Measurements from ENCODE around the gene NFS1.
"Not testable (repeated sequence)": the region's sequence is repeated elsewhere in the genome, so short reads cannot be mapped to it uniquely, and the experiment has no call there.

NFS1 gene

DNA sequence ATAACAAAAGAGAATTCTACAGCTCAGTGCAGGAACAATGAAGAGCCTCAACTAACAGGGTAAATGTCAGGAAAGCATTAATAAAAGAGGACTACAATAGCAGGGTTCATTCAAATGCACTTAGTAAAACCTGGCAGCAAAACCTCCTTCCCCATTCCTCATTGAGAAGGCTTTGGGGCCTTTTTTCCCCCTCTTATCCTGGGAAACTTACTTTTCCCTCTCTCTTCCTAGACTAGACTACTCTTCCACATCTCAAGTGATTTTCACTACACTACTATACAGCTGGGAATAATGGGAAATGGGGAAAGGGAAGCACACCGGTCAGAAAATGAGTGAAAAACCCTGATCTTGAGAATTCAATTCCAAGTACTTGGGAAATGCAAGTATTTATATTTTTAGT, 10.1 kb upstream of the NFS1 start:
- DNase-seq (ENCODE audit: low read depth): no peak

DNA sequence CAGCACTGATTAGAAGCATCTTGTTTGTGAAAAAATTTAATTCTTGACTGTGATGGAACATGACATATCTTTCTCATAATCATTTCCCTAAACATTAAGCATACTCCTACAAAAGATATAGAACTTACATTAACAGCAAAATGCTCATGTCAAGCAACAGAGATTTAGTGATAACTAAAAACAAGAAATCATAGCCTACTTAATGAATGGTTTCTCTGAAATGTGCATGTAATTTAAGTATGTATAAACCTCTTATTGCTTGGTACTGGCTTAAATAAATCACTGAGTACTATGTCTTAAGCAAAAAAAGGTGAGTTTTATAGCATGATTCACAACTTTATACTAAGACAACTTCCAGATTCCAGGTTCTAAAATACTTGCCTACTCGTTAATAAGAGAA, 9.3 kb upstream of the NFS1 start:
- no peak for DNase-seq (ENCODE audit: low read depth)

DNA sequence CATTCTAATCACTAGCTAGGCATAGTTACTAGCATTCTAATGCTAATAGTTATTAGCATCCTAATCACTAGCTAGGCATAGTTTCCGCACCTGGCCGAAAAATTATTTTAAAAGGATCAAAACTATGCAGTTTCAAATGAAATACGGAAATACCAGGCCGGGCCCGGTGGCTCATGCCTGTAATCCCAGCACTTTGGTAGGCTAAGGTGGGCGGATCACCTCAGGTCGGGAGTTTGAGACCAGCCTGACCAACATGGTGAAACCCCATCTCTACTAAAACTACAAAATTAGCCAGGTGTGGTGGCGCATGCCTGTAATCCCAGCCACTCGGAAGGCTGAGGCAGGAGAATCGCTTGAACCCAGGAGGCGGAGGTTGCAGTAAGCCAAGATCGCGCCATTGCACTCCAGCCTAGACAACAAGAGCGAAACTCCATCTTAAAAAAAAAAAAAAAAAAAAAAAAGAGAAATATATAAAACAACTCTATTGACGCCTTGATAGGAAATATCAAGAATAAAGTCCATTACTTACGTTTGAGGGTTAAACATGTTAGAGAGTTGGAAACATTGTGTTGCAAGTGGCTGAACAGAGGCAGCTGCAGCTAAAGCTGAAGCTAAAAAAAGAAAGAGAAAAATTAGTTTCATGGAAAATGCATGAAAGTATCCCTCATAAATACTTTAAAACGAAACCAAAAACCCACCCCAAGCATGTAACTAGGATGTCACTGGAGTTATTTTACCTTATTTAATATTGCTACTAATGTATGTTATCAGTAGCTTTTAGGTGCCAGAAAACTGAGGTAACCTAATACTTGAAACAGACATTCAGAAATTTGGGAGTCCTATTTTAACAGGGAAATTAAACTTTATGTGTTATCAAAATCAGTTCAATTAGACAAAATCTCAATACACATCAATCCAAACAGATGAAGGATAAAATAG, 7.7 kb upstream of the NFS1 start:
- DNase-seq (ENCODE audit: low read depth): not testable (repeated sequence)

DNA sequence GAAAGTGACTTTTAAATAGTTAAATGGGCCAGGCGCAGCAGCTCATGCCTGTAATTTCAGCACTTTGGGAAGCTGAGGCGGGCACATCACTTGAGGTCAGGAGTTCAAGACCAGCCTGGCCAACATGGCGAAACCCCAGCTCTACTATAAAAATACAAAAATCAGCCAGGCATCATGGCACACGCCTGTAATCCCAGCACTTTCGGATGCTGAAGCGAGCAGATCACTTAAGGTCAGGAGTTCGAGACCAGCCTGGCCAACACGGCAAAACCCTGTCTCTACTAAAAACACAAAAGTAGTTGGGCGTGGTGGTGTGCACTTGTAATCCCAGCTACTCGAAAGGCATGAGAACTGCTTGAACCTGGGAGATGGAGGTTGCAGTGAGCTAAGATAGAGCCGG, 6.7 kb upstream of the NFS1 start:
- not testable (repeated sequence) for DNase-seq (ENCODE audit: low read depth)

DNA sequence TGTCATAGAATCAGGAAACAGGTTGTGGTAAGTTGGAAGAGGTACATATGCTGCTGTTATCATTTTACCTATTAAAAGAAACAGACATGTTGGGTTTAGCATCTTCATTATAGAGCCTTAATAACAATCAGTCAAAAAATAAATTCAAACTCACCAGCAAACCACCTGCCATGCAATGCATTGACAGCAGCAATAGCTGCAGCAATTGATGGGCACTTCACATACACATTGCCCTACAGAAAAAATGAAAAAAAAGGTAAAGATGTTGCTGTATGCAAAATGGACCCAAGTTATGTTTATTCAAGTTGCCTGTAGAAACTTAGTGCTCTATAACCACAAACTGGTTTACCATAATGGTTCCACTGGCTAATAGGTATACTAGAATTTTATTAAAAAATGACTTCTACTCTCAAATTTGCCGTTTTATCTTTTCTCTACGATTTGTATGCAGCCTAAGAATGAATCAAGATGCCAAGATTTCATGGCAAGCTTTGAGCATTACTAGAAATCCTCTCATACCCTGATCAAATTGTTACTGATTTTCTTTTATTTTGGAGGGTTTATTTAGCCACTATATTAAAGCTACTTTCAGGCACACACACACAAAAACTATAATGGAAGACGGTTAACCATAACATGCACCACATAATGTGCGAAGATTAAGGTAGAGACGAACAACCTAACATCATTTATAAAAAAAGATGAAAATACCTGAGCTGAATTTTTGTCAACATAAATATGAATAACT, 5.5 kb upstream of the NFS1 start:
- no peak for DNase-seq (ENCODE audit: low read depth)

DNA sequence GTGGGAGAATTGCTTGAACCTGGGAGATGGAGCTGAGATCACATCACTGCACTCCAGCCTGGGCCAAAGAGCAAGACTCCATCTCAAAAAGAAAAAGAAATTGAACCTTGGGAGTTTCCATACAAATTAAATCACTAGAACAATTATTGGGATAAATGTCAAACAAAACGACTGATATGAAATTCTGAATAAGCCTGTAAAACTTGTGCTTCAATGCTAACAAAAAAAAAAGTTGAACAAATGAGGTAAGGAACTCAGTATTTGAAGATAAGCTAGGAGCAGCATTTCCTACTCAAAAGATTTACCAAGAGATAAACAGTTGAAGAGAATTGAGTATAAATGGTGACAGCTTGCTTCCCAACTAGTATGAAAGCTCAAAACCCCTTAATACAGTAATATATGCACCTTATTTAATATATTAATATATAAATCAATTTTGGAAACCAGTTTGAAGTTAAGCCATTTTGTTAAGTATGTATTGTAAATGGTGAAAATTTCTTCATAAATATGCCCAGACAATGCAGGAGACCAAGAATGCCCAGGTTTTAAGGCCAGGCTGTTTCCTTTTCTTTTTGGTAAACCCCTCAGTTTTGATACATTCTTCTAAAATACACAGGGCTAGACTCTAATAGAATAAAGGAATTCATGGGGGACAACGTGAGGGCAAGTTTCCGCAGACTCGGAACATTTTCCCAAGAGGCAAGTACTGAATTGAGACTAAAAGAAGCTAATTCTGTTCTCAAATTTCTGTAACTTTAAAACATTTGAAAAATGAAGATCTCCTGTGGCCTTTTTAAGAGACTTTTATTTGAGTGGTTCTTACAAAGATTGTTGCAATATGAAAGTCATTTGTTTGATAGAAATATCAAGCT, 3.9 kb upstream of the NFS1 start:
- DNase-seq (ENCODE audit: low read depth): no peak

DNA sequence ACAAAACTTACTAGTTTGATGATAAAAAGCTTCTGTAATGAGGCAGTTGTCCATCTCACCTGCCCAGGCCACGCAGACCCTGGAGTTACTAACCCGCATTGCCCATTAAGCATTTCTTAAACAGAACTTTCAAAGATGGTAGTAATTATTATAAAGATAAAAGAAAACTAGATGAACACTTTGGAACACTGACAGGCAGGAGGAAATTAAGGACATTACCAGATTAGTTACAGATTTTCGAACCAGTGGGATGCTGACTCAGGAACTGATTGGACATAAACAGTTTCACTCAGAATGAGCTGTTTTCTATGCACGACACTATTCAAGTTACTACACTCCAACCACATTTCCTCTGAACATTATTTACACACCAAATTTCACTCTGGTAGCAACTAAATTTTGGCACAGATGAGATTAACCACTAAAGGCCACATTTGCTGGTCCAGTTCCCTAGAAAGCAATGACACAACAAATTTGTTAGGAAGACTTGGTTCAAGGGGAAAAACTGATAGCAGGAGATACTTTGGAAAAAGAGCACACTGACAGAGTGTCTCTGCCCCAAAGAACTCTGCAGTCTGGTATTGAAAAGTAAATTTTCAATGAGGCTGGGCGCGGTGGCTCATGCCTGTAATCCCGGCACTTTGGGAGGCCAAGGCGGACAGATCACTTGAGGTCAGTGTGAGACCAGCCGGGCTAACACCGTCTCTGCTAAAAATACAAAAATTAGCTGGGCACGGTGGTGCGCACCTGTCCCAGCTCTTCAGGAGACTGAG, 3.1 kb upstream of the NFS1 start:
- peak; percentile 77 for DNase-seq (ENCODE audit: low read depth)

DNA sequence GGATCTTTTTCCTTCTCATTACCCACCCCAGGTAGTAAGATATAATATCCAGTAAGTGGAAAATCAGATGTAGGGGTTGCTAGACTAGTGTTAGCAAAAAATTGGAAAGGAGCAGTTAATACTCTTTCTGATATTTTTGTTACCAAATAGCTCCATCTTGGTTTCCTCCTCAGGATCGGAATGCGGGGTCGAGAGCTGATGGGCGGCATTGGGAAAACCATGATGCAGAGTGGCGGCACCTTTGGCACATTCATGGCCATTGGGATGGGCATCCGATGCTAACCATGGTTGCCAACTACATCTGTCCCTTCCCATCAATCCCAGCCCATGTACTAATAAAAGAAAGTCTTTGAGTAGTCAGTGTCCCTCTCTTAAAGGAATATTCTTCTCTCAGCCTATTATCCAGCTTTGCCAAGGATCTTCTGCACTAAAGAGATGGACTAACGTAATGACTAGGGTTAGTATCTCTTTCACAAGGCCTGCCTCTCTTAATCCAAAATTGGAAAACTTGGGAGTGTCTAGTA, 1.5 kb upstream of the NFS1 start:
- DNase-seq (ENCODE audit: low read depth): no peak

DNA sequence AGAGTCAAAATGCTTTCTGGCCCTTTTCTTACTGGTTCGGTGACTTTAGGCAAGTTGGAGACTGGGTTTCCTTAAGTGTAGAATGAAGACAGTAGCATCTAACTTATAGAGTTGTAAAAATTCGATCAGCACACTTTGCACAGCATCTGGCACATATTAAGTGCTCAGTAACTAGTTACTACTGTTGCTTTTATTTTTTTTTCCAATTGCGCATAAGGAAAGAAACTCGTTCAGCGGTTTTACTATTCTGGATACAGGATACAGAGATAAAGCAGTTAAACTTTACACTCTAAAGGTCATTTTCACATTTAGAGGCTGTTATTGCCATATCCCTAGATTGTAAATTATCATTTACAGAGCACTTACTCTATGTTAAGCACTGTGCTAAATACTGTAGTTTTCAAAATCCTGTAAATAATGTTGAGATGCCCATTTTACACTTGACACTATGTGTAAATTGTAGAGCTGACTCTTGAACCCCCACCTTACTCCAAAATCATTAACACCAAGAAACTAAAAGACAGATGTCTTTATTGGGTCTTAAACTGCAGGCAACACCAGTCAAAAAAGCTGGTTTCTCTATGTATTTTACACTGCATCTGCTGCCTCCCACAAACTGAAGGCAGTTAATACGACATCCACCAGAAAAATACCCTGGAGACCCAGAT, 939 bp upstream of the NFS1 start:
- no peak for DNase-seq (ENCODE audit: low read depth)

DNA sequence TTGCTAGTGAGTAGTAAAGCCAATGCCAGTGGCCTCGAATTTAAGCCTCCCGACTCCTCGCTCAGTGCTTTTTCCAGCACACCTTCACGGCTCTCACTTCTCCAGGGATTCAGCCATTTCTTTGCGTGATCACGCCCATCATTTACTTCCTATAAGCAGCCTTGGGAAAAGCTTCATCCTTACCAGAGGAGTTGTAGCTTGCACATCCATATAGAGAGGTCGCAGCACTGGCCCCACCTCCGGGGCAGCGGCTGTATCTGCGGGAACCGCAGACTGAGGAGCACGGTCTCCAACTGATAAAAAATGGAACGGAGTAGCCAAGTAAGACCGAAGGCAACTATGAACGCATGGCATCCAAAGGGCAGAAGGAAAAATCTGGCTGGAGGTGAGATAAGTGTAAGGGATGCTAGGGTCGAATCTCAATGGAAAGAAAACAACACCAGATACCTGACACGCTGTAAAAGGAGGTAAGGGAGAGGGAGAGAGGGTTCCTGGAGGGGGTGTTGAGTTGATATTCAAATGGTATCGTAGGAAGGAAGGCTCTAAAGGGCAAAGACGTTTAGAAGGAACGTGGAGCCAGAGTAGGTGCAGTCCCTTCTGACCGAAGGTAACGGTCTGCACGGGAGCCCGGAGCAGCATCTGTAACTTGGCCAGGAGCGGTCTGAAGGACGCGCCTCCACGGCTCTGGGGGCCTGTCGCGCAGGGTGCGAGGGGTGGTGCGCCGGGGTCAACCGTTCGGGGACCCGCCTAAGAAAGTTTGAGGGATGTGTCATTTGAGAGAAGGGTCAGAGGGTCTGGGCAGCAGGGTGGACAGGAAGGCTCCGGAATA, 640 bp downstream of the NFS1 start:
- no peak for DNase-seq (ENCODE audit: low read depth)

DNA sequence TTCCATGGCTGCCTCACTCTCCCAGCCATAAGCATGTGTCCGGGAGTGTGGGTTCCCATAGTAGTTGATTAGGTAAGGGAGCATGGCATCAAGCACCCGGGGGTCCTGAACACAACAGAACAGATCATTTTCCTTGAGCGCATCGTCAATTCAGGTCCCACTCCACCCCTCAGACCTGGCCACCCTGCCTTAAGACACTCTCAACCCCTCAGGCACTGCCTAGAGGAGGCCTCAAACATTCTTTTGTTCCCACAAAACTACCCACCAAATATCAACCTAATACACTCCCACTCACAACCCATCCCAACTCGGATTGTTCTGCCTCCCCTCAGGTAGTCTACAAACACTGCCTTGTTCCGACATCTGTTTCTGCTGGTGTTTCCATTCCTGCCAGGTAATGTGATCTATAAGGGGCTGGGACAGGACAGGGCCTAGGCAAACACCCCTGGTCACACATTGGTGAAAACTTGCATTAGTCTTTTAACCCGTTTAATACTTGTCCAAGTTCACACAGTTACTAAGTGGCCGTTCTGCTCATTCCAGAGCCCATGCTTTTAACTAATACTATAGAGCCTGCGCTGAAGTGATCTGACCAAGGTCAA, 1.4 kb downstream of the NFS1 start:
- no peak for DNase-seq (ENCODE audit: low read depth)

DNA sequence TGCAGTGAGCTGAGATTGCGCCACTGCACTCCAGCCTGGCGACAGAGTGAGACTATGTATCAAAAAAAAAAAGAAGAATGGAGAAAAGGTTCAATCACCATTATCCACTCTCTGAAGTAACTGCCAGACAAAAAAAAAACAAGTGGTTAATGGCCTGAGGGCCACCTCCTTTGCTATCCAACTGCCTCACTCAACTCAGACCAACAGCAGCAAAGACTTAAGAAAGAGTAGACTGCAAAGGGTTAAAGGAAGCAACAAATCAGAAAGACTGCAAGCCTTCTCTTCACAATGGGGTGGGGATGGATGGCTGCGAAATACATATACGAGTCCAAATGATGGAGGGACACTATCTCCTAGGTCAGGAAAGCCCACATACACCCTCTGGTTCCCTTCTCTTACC, 3.2 kb downstream of the NFS1 start:
- no peak for DNase-seq (ENCODE audit: low read depth)

DNA sequence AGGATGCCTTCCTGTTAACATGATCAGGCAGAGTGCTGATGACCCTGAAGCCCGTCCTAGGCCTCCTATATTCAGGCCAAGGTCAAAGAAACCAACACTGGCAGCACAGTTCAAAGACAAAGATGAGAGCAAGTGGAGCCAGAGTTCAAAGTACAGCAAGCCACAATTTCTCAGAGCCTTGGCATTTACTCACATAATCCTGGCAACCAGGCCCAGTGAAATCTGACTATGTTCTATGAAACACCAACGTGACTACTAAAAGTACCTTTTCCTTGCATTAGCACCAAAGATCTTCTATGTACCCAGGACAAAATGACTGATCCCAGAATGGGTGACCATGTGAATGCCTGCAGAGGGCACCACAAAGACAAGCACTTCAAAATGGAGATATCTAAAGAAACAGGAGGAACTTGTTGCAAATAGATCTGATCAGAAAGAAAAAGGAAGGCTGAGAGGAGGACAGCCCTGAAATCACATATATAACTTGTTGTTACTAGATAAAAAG, 3.9 kb downstream of the NFS1 start:
- no peak for DNase-seq (ENCODE audit: low read depth)

DNA sequence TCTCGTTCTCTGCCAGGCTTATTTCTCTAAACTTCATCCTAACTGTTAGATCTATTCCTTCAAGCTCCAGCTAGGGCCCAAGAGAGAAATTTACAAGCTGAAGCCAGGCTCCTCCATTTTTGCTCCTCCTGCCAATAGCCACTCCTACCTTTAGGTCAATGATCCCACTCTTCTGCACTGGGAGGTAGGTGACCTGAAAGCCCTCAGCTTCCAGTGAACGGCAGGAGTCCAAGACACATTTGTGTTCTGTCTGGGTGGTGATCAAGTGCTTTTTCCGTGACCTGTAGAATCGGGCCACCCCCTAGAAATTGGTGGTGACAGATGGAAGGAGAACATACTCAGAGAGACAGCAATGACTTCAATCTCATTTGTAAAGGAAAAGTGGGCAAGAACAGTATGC, 8.9 kb downstream of the NFS1 start:
- no peak for DNase-seq (ENCODE audit: low read depth)

DNA sequence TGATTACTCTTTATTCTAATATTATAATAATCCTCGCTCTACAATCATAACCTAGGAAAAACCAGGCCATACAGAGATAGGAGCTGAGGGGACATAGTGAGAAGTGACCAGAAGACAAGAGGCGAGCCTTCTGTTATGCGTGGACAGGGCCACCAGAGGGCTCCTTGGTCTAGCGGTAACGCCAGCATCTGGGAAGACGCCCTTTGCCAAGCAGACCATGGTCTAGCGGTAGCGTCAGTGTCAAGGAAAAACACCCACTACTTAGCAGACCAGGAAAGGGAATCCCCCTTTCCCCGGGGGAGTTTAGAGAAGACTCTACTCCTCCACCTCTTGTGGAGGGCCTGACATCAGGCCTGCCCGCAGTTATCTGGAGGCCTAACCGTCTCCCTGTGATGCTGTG, 12.3 kb downstream of the NFS1 start:
- DNase-seq (ENCODE audit: low read depth): not testable (repeated sequence)

DNA sequence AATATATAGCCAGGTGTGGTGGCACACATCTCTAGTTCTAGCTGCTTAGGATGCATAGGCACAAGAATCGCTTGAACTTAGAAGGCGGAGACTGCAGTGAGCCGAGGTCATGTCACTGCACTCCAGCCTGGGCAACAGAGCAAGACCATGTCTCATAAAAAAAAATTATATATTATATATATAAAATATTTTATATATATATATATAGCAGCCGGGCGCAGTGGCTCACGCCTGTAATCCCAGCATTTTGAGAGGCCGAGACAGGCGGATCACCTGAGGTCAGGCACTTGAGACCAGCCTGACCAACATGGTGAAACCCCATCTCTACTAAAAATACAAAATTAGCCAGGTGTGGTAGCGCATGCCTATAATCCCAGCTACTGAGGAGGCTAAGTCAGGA, 13.8 kb downstream of the NFS1 start:
- not testable (repeated sequence) for DNase-seq (ENCODE audit: low read depth)

DNA sequence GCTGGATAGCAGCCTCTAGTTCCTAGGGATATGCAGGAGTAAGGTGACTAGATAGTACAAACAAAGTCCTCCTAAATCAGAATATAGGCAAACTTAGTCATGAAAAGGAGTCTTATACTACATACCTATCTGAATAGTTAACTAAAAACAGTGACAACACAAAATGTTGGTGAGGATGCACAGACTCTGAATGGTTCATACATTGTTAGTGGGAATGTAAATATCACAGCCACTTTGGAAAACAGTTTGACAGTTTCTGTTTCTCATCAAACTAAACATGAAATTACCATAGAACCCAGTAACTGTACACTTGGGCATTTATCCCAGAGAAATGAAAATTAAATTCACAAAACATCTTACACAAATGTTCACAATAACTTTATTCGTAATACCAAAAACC, 17.2 kb downstream of the NFS1 start:
- DNase-seq (ENCODE audit: low read depth): no peak

DNA sequence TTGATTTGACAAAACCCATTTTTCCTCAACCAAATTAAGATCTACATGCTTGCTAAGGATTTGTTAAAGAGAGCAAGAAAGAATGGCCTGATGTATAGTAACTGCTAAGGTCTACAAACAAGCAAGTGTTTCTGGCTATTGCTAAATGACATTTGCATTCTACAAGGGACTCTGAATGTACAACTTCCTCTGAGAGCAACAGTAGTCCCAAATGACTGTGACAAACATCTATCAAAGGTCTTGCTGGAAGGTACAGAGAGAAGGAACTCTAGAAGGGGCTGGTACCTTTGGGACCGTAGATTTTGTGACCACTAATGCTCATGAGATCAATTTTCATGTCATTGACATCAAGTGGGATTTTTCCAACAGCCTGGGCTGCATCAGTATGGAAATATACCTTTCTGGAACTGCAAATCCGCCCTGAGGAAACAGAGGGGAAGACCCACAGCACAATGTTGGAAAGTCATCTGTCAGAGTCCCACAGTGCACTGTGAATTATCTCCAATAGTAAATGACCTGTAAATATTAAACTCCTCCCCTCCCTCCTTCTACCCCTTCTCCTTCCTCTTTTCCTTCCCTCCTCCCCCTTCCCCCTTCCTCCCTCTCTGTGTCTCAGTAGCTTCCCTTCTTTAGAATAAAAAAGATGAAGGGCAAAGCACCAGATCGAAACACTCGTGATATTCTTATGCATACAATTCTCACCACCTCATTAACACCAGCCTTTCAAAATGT, 18.5 kb downstream of the NFS1 start:
- DNase-seq (ENCODE audit: low read depth): no peak

DNA sequence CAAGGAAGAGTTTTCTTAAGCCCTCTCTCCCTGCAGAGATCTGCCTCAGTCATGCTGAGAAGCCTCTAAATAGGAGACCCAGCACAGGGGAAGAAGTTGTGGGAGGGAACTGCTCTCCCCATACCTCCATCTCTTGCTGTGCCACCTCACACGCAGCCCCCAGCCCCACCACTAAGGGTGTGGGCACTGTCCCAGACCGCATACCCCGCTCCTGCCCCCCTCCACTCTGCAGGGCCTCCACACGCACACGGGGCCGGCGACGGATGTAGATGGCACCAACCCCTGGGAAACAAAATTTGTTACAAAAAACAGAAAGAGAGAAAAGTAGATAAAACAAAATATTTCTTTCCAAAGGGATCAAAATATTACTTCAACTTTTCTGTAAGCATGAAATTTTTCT, 24.2 kb downstream of the NFS1 start:
- DNase-seq (ENCODE audit: low read depth): no peak
